Stomach (tissue), 4 donors: Measurements from ENCODE around the gene BCAS1.

Source experiments
- POLR2A ChIP-seq, 4 donors: fragments of 450-650 bp; IDR thresholded peaks; one replicate each; pipeline ENCODE4 v1.6.1; 2016; ENCODE audit warnings: antibody characterized with exemption in 4 of 4, control low read depth in 2 of 4, mild to moderate bottlenecking in 1 of 4, moderate library complexity in 1 of 4
- POLR2AphosphoS5 ChIP-seq, 3 donors: sonication (generic); formaldehyde crosslinking; IDR thresholded peaks; one replicate each; pipeline ENCODE4 v1.6.1; 2016; ENCODE audit warnings: antibody characterized with exemption in 3 of 3
- TF ChIP-seq, protein P1 (sequence below), 7 experiments: fragments of 450-650 bp in 4 of 7; fragments of 200-600 bp in 3 of 7; sonication (generic) in 3 of 7; IDR thresholded peaks; one replicate each; pipeline ENCODE4 v1.5.1; 2016 to 2019; ENCODE audit warnings: antibody characterized with exemption in 7 of 7, control low read depth in 2 of 7, mild to moderate bottlenecking in 1 of 7

DNA sequence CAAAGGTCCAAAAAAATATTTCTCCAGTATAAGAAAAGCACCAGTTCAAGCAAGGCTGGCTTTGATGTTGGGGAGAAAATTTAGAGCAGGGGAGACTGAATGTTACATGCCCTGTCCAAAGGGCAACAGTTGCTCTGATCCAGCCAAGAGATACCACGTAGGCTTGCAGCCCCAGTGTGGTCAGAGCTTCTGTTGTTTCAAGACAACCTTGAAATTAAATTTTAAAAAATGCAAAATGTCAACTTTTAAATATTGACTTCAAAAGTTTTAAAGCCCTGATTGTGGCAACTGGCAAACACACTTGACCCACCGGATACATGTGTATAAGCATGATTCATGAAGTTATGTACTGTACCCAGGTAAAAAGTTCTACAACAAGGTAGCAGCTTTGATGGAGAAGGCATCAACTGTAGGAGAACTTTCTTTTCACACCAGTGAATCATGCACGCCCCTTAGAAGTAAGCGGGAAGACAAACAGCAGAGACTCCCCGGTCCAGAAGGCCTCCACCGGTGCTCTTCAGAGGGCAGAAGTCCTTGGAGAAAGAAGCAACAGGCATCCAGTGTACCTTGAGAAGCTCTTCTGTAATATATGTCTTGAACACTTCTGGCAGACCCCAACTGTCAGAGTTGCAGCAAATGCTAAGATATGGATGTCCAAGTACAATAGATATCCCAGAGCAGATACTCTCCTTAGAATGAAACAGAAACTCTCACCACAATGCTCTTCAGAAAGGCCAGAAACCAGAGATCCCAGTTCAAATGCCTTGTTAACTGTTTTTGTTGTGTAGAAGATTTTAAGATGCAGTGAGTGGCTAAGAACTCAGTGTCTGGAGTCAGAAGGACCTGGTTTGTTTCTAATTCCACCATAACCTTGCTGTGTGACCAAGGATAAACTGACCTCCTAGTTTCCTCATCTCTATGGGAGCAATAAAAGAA, 115.4 kb downstream of the BCAS1 start:
- TF ChIP-seq, protein P1, sequence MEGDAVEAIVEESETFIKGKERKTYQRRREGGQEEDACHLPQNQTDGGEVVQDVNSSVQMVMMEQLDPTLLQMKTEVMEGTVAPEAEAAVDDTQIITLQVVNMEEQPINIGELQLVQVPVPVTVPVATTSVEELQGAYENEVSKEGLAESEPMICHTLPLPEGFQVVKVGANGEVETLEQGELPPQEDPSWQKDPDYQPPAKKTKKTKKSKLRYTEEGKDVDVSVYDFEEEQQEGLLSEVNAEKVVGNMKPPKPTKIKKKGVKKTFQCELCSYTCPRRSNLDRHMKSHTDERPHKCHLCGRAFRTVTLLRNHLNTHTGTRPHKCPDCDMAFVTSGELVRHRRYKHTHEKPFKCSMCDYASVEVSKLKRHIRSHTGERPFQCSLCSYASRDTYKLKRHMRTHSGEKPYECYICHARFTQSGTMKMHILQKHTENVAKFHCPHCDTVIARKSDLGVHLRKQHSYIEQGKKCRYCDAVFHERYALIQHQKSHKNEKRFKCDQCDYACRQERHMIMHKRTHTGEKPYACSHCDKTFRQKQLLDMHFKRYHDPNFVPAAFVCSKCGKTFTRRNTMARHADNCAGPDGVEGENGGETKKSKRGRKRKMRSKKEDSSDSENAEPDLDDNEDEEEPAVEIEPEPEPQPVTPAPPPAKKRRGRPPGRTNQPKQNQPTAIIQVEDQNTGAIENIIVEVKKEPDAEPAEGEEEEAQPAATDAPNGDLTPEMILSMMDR (IDR thresholded peaks at IDR 0.05) = no peak
- TF ChIP-seq POLR2AphosphoS5 (IDR thresholded peaks at IDR 0.05) (no peak), POLR2A (IDR thresholded peaks at IDR 0.05) (no peak)
